ENCODE results near the gene ZNF446. TPM values are rescaled to one million over a fixed set of nuclear protein-coding genes. Genes with fewer than 3 reads are reported as not detected.

The ZNF446 gene
- total RNA-seq = 10 to 100 TPM; 12.5 to 12.9 TPM
- polyA plus RNA-seq = 1 to 10 TPM; 8.3 to 9.5 TPM
- long read RNA-seq, donor 1, partial matches to known transcripts = 0 of 1 reads
- long read RNA-seq, donor 1, other reads (novel, unspliced or antisense) = 0 of 1 reads
- long read RNA-seq, donor 2 = 0 reads
- long read RNA-seq, donor 3 = 0 reads
- long read RNA-seq, donor 4 = 0 reads
- long read RNA-seq, donor 5, partial matches to known transcripts = 0 of 1 reads
- long read RNA-seq, donor 5, other reads (novel, unspliced or antisense) = 0 of 1 reads

- peak; percentile 94 for ATAC-seq (ENCODE audit: insufficient read depth, low FRiP score)
- H3K9me3 ChIP-seq (ENCODE audit: control insufficient read depth in 4 of 4, insufficient read depth in 3 of 4, low read length in 3 of 4) = no peaks in the 10 kb centered on the region
- H3K27me3 ChIP-seq (ENCODE audit: control insufficient read depth in 3 of 3, insufficient read depth in 3 of 3, low read length in 2 of 3) = no peaks in the 10 kb centered on the region
- H3K4me3 ChIP-seq = peak within 1 kb of the TSS; percentile 51
- peak within 1 kb of the TSS; percentile 78 to 84 for H3K9ac ChIP-seq (ENCODE audit: insufficient read depth in 1 of 2, low read length in 2 of 2)
- WGBS, 2 donors = 0 to 1% methylated on average over 64 of the region's 64 CpGs
- TF ChIP-seq CTCF (IDR thresholded peaks at IDR 0.05; ENCODE audit: control extremely low read depth, extremely low read depth) = no peak
- peak; percentile 98 to 99 (median 98) for DNase-seq
- peaks cover 2 to 35% (median 12%) of the 10 kb centered on the region in 4 donors for H3K36me3 ChIP-seq (ENCODE audit: control insufficient read depth in 4 of 4, insufficient read depth in 4 of 4, low read length in 4 of 4)
- H3K4me1 ChIP-seq (ENCODE audit: control insufficient read depth in 5 of 5, insufficient read depth in 5 of 5, low read length in 5 of 5) = peaks cover 0 to 15% (median 5%) of the 10 kb centered on the region in 5 donors
- peak within 1 kb of the TSS; percentile 86 for H3K27ac ChIP-seq (ENCODE audit: low read depth in 1 of 2, low read length in 1 of 2)
These were observed at the start of gene ZNF446 for GRCh38 chr19:58475714-58476497. TSS of gene ZNF446 (plus strand) at chr19:58476352. CDS start at chr19:58477219, 867 bp downstream.

DNA sequence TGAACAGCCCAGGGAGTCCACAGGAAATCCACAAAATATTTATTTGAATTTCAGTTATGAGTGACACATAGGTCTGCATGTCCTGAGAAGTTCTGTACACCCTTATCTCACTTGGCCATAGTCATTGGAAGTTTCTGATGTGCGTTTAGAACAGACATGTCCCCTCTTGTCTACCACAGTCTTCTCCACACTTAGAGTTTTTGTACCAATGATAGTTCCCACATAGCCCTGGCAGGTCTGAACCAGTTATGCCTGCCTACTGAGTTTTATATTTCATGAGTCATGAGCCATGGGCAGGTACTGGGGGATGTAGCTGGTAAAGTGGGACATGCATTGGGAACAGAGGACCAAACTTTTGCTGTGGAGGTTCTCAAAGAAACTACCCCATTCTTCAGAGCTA is 47.5 kb upstream of the ZNF446 start:
- TF ChIP-seq CTCF (IDR thresholded peaks at IDR 0.05; ENCODE audit: control extremely low read depth, extremely low read depth) = no peak
- peaks cover 13 to 57% (median 43%) of the 10 kb centered on the region in 4 donors for H3K9me3 ChIP-seq (ENCODE audit: control insufficient read depth in 4 of 4, insufficient read depth in 3 of 4, low read length in 3 of 4)
- H3K9ac ChIP-seq (ENCODE audit: insufficient read depth in 1 of 2, low read length in 2 of 2) = no peak overlapping the region
- H3K4me3 ChIP-seq = no peak overlapping the region
- ATAC-seq (ENCODE audit: insufficient read depth, low FRiP score) = no peak
- no peaks in the 10 kb centered on the region for H3K4me1 ChIP-seq (ENCODE audit: control insufficient read depth in 5 of 5, insufficient read depth in 5 of 5, low read length in 5 of 5)
- no peak overlapping the region for H3K27ac ChIP-seq (ENCODE audit: low read depth in 1 of 2, low read length in 1 of 2)
- H3K27me3 ChIP-seq (ENCODE audit: control insufficient read depth in 3 of 3, insufficient read depth in 3 of 3, low read length in 2 of 3) = no peaks in the 10 kb centered on the region
- DNase-seq = no peak
- 76 to 95% methylated on average over 1 of the region's 1 CpG for WGBS, 2 donors
- H3K36me3 ChIP-seq (ENCODE audit: control insufficient read depth in 4 of 4, insufficient read depth in 4 of 4, low read length in 4 of 4) = peaks cover under 1 to 45% (median 21%) of the 10 kb centered on the region in 4 donors

DNA sequence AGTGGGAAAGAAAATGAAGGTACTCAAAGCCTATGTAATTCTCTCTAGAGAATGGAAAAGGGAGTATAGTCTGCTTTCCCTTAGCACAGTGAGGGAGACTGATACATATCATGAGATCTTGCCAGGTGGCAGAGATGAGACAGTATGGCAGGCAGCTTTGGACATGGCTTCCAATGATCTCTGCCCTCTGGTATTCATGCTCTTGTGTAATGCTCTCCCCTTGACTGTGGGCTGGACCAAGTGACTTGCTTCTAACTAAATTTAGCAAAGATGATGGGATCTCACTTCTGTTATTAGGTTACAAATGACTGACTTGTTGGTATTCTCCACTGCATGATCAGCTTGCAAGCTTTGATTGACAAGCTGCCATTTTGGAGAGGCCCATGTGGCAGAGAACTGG is 46.4 kb upstream of the ZNF446 start:
- no peak for TF ChIP-seq CTCF (IDR thresholded peaks at IDR 0.05; ENCODE audit: control extremely low read depth, extremely low read depth)
- no peak for DNase-seq

More for the DNA sequence above, 46.4 kb upstream of the ZNF446 start:
- no peaks in the 10 kb centered on the region for H3K4me1 ChIP-seq (ENCODE audit: control insufficient read depth in 5 of 5, insufficient read depth in 5 of 5, low read length in 5 of 5)
- no peak overlapping the region for H3K4me3 ChIP-seq
- H3K27me3 ChIP-seq (ENCODE audit: control insufficient read depth in 3 of 3, insufficient read depth in 3 of 3, low read length in 2 of 3) = no peaks in the 10 kb centered on the region
- peaks cover 12 to 57% (median 32%) of the 10 kb centered on the region in 4 donors for H3K36me3 ChIP-seq (ENCODE audit: control insufficient read depth in 4 of 4, insufficient read depth in 4 of 4, low read length in 4 of 4)
- H3K9me3 ChIP-seq (ENCODE audit: control insufficient read depth in 4 of 4, insufficient read depth in 3 of 4, low read length in 3 of 4) = peaks cover 24 to 68% (median 52%) of the 10 kb centered on the region in 4 donors
- ATAC-seq (ENCODE audit: insufficient read depth, low FRiP score) = no peak
- H3K9ac ChIP-seq (ENCODE audit: insufficient read depth in 1 of 2, low read length in 2 of 2) = no peak overlapping the region
- H3K27ac ChIP-seq (ENCODE audit: low read depth in 1 of 2, low read length in 1 of 2) = no peak overlapping the region
